HG03354 (cell line): ENCODE data around the gene ZBTB45.
A peak's percentile ranks its signal among the peaks of the same experiment; 100 is the strongest.
"Not testable (repeated sequence)": the region's sequence is repeated elsewhere in the genome, so short reads cannot be mapped to it uniquely, and the experiment has no call there.

Experiments
- ATAC-seq: cut with Tn5 transposase; IDR thresholded peaks from one replicate; pipeline ENCODE4 v1.9.1; 2021; ENCODE audit warnings: mild to moderate bottlenecking; ENCODE audit not compliant: unreplicated experiment, poor library complexity, severe bottlenecking

Gene ZBTB45

GRCh38 chr19:58479736-58480480, 39.7 kb downstream of the ZBTB45 start:
- ATAC-seq: no peak

GRCh38 chr19:58479303-58479702, 40.3 kb downstream of the ZBTB45 start:
- no peak for ATAC-seq

- ATAC-seq: no peak
These were observed 41.7 kb downstream of the ZBTB45 start for GRCh38 chr19:58477871-58478270.

GRCh38 chr19:58477130-58477529, 42.5 kb downstream of the ZBTB45 start:
- no peak for ATAC-seq

- ATAC-seq: no peak
These were observed 43.1 kb downstream of the ZBTB45 start for GRCh38 chr19:58476498-58477015.

- ATAC-seq: peak; percentile 86
These were observed 43.7 kb downstream of the ZBTB45 start, which contains the start of gene ZNF446 for GRCh38 chr19:58475714-58476497. Gene ZNF446 (plus strand): TSS chr19:58476352. CDS start chr19:58477219, 867 bp downstream.

GRCh38 chr19:58474997-58475713, 44.5 kb downstream of the ZBTB45 start:
- ATAC-seq: peak; percentile 10

GRCh38 chr19:58474291-58474996, 45.2 kb downstream of the ZBTB45 start:
- ATAC-seq: no peak

- ATAC-seq: no peak
These were observed 45.8 kb downstream of the ZBTB45 start for GRCh38 chr19:58473775-58474174.

GRCh38 chr19:58471736-58472135, 47.9 kb downstream of the ZBTB45 start:
- no peak for ATAC-seq

GRCh38 chr19:58470837-58471543, 48.6 kb downstream of the ZBTB45 start:
- not testable (repeated sequence) for ATAC-seq

- ATAC-seq: no peak
These were observed 50.2 kb downstream of the ZBTB45 start for GRCh38 chr19:58469241-58470013.

GRCh38 chr19:58468216-58468839, 51.3 kb downstream of the ZBTB45 start:
- no peak for ATAC-seq

GRCh38 chr19:58466760-58467589, 52.6 kb downstream of the ZBTB45 start, which contains the start of gene ZNF324:
Gene ZNF324 (plus strand): TSS chr19:58467080. CDS start chr19:58469186, 2,106 bp downstream.
- peak; percentile 90 for ATAC-seq

GRCh38 chr19:58466089-58466759, 53.4 kb downstream of the ZBTB45 start:
- peak; percentile 10 for ATAC-seq
